ENCODE data around the gene ERF. TPM values are rescaled to one million over a fixed set of nuclear protein-coding genes. Genes with fewer than 3 reads are reported as not detected.

The ERF gene
- total RNA-seq, 1 experiment from 2014 or later: 79.1 TPM

- no TSS peak for BruUV-seq (replicated peaks)
These were observed 41.0 kb upstream of the ERF start for GRCh38 chr19:42295831-42296525.

GRCh38 chr19:42295342-42295741 is 40.4 kb upstream of the ERF start:
- Histone ChIP-seq H3K27ac (no peak overlapping the region), H3K4me1 (replicated peaks; ENCODE audit: insufficient read depth) (no peaks in the 10 kb centered on the region), H3K79me2 (ENCODE audit: low read depth) (no peaks in the 10 kb centered on the region), H2AFZ (no peak overlapping the region), H3K27me3 (ENCODE audit: insufficient read depth, low read depth) (no peaks in the 10 kb centered on the region), H3F3A (ENCODE audit: insufficient read depth, low read depth) (peaks cover 5% of the 10 kb centered on the region; the same call in 1 of the 2 replicates), H3K9me3 (ENCODE audit: insufficient read depth, low read depth) (no peaks in the 10 kb centered on the region), H4K20me1 (ENCODE audit: insufficient read depth) (no peaks in the 10 kb centered on the region), H3K4me3 (no peak overlapping the region), H3K4me2 (no peak overlapping the region), H3K36me3 (ENCODE audit: low read depth) (no peaks in the 10 kb centered on the region), H3K9me2 (ENCODE audit: insufficient read depth) (no peaks in the 10 kb centered on the region)
- no peak for TF ChIP-seq CTCF (conservative IDR thresholded peaks at IDR 0.05)
- no peak for TF ChIP-seq EZH2 (IDR thresholded peaks at IDR 0.05; ENCODE audit: low read depth)
- POLR2A ChIA-PET (ENCODE audit: unreplicated experiment): no interaction called here
- DNase-seq: no peak
- CTCF ChIA-PET: interaction anchor here (0.6 kb wide), 1 partner anchor 140 kb away, joined by 3 read pairs; no protein-coding TSS in a partner anchor
- intact Hi-C loops (cut with micrococcal nuclease; ENCODE audit: unreplicated experiment): no loop called here
- BruUV-seq (replicated peaks): no TSS peak

More at GRCh38 chr19:42295831-42296525, 41.0 kb upstream of the ERF start:
- H3K79me2 ChIP-seq (ENCODE audit: low read depth): peaks cover 4% of the 10 kb centered on the region; the same call in 1 of the 2 replicates
- H3K27me3 ChIP-seq (ENCODE audit: insufficient read depth, low read depth): no peaks in the 10 kb centered on the region
- POLR2A ChIA-PET (ENCODE audit: unreplicated experiment): no interaction called here
- no peaks in the 10 kb centered on the region for H3K36me3 ChIP-seq (ENCODE audit: low read depth)
- no peak overlapping the region for H2AFZ ChIP-seq
- H3K4me3 ChIP-seq: no peak overlapping the region
- H3K4me2 ChIP-seq: no peak overlapping the region
- peak; percentile 58 to 86 for DNase-seq
- no peak overlapping the region for H3K27ac ChIP-seq
- no peaks in the 10 kb centered on the region for H3K9me2 ChIP-seq (ENCODE audit: insufficient read depth)
- peaks cover 5% of the 10 kb centered on the region; the same call in 1 of the 2 replicates for H3F3A ChIP-seq (ENCODE audit: insufficient read depth, low read depth)
- TF ChIP-seq CTCF (conservative IDR thresholded peaks at IDR 0.05) (peak; percentile 95), EZH2 (IDR thresholded peaks at IDR 0.05; ENCODE audit: low read depth) (no peak)
- no peaks in the 10 kb centered on the region for H4K20me1 ChIP-seq (ENCODE audit: insufficient read depth)
- CTCF ChIA-PET: interaction anchor here (0.6 kb wide), 1 partner anchor 139 kb away, joined by 3 read pairs; no protein-coding TSS in a partner anchor
- intact Hi-C loops (cut with micrococcal nuclease; ENCODE audit: unreplicated experiment): loop anchor here (1.0 kb wide), 2 partner anchors 53 to 163 kb away; no protein-coding TSS in a partner anchor
- no peaks in the 10 kb centered on the region for H3K9me3 ChIP-seq (ENCODE audit: insufficient read depth, low read depth)
- no peaks in the 10 kb centered on the region for H3K4me1 ChIP-seq (replicated peaks; ENCODE audit: insufficient read depth)

GRCh38 chr19:42294471-42295137 is 39.7 kb upstream of the ERF start:
- intact Hi-C loops (cut with micrococcal nuclease; ENCODE audit: unreplicated experiment): no loop called here
- no peak overlapping the region for H2AFZ ChIP-seq
- no peaks in the 10 kb centered on the region for H3K4me1 ChIP-seq (replicated peaks; ENCODE audit: insufficient read depth)
- DNase-seq: no peak
- H3K27me3 ChIP-seq (ENCODE audit: insufficient read depth, low read depth): no peaks in the 10 kb centered on the region
- POLR2A ChIA-PET (ENCODE audit: unreplicated experiment): interaction anchor here (0.6 kb wide), 1 partner anchor 1235 kb away, joined by 3 read pairs; no protein-coding TSS in a partner anchor
- peaks cover 5% of the 10 kb centered on the region; the same call in 1 of the 2 replicates for H3F3A ChIP-seq (ENCODE audit: insufficient read depth, low read depth)
- no TSS peak for BruUV-seq (replicated peaks)
- H3K36me3 ChIP-seq (ENCODE audit: low read depth): no peaks in the 10 kb centered on the region
- no peaks in the 10 kb centered on the region for H4K20me1 ChIP-seq (ENCODE audit: insufficient read depth)
- no peaks in the 10 kb centered on the region for H3K79me2 ChIP-seq (ENCODE audit: low read depth)
- TF ChIP-seq CTCF (conservative IDR thresholded peaks at IDR 0.05): no peak
- no peak for TF ChIP-seq EZH2 (IDR thresholded peaks at IDR 0.05; ENCODE audit: low read depth)
- no peaks in the 10 kb centered on the region for H3K9me2 ChIP-seq (ENCODE audit: insufficient read depth)
- no peak overlapping the region for H3K27ac ChIP-seq
- H3K4me2 ChIP-seq: no peak overlapping the region
- H3K9me3 ChIP-seq (ENCODE audit: insufficient read depth, low read depth): no peaks in the 10 kb centered on the region
- no peak overlapping the region for H3K4me3 ChIP-seq
- CTCF ChIA-PET: interaction anchor here (0.6 kb wide), 1 partner anchor 14 kb away, joined by 12 read pairs; no protein-coding TSS in a partner anchor

All from PC-9 (cell line).